GM19468 (cell line): ENCODE data around the gene FUT2.
"Not testable (repeated sequence)": the region's sequence is repeated elsewhere in the genome, so short reads cannot be mapped to it uniquely, and the experiment has no call there.

Experiments
- ATAC-seq: cut with Tn5 transposase; IDR thresholded peaks from one replicate; pipeline ENCODE4 v1.9.1; 2021; ENCODE audit warnings: mild to moderate bottlenecking, moderate library complexity, moderate number of reproducible peaks; ENCODE audit not compliant: unreplicated experiment; ENCODE audit errors: extremely low read depth

Gene FUT2

DNA sequence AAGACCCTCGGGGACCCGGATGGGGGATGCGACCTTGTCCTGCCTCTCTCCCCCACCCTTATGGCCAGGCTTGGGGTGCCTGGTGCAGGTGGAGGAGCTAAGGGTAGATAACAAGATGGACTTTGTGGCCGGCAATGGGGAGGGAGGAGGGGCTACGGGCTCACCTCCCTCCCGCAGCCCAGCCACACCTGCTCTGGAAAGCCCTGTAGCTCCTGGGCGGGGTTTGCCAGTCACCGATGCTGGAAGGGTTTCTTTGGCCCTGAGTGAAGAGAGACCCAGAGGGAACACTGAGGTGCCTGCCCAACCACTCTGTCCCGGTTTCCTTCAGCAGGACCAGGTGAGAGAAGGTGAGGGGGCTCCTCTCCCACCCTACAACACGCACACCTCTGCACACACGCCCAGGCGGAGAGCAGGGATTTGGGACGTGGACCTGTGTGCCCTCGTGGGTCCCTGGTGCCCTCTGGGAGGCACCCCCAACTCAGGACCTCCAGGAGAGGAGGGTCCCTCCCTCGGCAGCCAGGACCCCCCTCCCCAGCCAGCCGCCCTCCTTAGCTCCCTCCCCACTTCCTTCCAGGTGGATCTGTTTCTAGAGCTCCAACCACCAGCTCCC is at the start of gene FUT2:
Gene FUT2 (plus strand): TSS at position 229 of the 610 bp plus-strand sequence. CDS start 6,986 bp downstream, outside the sequence.
- no peak for ATAC-seq

DNA sequence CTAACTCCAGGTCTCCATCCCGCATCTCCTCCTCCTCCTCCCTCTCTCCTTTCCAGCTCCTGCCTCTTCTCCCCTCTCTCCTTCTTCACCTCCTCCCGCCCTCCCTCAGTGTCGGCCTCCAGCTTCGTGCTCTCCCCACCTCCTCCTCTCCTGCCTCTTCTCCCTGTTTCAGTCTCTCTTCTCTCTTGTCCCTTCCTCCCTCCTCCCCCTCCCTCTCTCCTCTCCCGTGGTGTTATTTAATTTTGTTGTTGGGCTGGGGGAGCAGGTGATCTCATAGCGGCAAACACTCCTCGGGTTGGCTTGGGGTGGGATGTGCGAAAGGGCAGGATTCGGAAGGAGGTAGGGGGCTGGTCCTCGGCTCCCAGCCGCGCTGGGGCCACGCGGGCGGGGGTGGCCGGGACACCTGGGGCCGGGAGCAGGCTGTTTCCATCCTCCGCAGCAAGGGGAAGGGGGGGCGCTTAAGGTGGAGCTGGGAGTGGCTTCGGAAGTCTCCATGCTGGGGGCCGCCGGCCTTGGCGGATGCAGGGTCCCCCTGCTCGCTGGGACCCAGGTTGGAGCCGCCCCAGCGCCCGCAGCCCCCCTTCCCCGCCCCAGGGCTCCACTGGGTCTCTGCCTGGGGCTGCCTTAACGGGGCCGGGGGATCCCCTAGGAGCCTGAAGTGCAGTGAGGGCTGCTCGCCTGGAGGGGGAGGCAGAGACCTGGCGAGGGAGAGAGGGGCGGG is 49.6 kb upstream of the FUT2 start, which contains the start of gene CA11:
Gene CA11 (minus strand): TSS at position 187 of the 721 bp plus-strand sequence. CDS start 555 bp downstream, outside the sequence.
- ATAC-seq: no peak

DNA sequence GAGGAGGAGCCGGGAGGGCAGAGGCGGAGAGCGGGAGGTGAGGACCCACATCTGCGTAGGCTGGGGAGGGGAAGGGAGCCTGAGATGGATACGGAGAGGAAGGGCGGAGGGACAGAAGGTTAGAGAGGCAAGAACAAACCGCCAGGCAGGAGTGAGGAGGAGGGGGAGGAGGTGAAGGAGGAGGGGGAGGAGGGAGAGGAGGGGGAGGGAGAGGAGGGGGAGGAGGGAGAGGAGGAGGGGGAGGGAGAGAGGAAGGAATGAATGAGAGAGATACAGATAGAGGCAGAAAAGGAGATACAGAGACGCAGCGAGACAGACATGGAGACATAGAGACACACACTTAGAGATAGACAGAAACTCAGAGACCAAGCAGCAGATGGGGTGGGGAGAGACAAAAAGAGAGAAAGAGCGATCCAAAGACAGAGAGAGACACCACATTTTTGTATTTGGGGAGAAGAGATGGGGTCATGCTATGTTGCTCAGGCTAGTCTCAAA is 49.0 kb upstream of the FUT2 start:
- ATAC-seq: no peak

DNA sequence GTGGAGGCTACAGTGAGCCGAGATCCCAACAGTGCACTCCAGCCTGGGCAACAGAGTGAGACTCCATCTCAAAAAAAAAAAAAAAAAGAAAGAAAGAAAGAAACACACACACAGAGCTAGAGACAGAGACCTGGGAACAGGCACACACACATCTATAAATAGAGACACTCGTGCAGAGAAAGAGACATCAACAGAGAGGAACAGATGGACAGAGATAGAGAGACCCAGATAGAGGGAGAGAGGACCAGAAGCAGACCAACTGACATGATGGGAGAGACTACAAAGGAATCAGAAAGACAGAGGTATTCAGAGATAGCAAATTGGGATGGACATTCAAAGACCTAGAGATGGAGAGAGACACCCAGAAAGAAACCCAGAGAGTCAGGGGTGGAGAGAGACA is 47.6 kb upstream of the FUT2 start:
- no peak for ATAC-seq

DNA sequence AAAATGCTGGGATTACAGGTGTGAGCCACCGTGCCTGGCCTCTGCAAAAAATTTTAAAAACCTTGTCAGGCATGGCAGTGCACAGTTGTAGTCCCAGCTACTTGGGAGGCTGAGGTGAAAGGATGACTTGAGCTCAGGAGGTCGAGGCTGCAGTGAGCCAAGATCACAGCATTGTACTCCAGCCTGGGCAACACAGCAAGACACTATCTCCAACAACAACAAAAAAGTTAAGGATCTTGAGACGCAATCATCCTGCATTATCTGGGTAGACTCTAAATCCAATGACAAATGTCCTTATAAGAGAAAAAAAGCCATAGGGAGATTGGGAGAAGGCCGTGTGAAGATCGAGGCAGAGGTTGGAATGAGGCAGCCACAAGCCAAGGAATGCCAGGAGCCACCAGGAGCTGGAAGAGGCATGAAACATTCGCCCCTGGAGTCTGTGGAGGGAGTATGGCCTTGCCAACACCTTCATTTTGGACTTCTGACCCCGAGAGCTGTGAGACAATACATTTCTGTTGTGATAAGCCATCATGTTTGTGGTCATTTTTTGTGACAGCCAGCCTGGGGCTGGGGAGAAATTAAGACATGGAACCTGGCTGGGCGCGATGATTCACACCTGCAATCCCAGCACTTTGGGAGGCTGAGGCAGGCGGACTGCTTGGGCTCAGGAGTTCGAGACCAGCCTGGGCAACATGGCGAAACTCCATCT is 44.6 kb upstream of the FUT2 start:
- no peak for ATAC-seq

- ATAC-seq: no peak
Observed at GRCh38 chr19:48651683-48652048, 44.1 kb upstream of the FUT2 start.

GRCh38 chr19:48654299-48655059 is 41.3 kb upstream of the FUT2 start:
- ATAC-seq: no peak

DNA sequence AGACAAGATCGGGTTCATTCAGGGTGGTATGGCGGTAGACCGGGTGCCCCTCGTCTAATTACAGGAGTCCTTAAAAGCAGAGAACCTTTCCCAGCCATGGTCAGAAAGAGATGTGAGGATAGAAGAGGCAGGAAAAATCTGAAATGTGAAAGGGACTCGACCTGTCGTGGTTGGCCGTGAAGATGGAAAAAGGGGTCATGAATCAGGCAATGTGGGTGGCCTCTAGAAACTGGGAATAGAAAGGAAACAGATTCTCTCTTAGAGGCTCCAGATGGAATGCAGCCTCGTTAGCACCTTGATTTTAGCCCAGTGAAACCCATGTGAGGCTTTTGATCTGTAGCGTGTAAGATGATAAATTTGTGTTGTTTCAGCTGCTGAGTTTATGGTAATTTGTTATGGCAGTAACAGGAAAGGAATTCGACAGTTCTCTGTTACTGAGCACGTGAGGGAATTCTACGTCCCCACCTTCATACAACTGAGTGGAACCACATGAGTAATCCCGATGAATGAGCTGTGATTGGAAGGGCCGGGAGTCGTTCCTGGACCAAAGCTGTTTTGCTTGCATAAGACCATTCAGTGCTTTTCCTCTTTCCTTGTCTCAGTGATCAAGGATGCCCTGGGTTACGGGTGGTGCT is 38.8 kb upstream of the FUT2 start:
- ATAC-seq: no peak

GRCh38 chr19:48657828-48658227 is 37.9 kb upstream of the FUT2 start:
- not testable (repeated sequence) for ATAC-seq

- ATAC-seq: no peak
Observed at GRCh38 chr19:48658483-48658882, 37.3 kb upstream of the FUT2 start.

- no peak for ATAC-seq
Observed at GRCh38 chr19:48659768-48660167, 36.0 kb upstream of the FUT2 start.

DNA sequence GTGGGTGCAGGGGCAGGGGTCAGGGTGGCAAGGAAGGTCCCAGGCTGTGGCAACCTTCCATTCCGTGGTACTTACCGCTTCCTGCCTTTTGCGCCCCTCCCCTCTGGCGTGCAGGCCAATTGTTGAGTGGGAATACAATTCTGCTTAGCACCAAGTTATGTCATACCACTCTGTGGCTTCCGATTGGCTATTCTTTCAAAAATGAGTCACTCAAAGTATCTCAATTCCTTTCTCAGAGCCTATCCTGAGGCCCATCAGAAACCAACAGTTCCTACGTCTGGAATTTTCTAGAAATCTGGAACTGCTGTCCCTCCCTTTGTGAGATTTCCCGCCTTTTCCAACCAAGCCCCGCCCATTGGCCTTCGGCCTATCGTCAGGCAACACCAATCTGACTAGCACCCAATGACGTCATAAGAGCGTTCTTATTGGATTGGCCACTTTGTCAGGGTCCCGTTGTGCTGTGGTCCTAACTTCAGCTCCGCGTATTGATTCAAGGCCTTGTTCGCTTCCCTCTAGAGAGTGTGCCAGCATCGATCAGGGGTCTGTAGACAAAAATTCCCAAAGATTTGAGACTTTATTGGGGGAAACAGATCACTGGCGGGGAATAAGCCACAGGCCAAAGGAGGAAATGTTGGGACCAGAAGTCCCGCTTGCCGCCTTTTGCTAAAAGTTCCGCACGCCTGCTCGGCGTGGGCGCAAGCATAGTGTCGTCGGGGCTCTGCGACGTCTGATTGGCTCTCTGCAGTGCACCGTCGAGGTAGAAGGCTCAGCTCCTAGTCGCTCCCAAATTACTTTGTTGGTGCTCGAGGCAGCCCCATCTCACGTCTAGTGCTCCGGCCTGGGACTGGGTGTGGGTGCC is 34.7 kb upstream of the FUT2 start:
- ATAC-seq: no peak

DNA sequence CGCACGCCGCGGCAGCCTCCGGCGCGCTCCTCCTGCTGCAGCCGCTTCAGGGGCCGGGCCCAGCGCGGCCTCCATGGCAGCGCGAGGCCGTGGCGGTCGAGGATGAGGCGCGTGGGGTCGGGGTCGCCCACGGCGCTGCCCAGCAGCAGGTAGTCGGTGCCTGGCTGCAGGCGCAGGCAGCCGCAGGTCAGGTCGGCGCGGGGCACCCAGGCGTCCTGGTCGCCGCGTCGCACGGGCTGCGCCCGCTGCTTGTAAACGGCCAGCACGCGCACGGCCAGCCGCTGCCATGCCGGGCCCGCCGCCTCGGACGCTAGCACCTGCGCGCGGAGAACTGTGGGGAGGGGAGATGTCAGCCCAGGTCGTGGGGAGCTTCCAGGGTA is 34.1 kb upstream of the FUT2 start:
- ATAC-seq: no peak

GRCh38 chr19:48663667-48664066 is 32.1 kb upstream of the FUT2 start:
- ATAC-seq: no peak

DNA sequence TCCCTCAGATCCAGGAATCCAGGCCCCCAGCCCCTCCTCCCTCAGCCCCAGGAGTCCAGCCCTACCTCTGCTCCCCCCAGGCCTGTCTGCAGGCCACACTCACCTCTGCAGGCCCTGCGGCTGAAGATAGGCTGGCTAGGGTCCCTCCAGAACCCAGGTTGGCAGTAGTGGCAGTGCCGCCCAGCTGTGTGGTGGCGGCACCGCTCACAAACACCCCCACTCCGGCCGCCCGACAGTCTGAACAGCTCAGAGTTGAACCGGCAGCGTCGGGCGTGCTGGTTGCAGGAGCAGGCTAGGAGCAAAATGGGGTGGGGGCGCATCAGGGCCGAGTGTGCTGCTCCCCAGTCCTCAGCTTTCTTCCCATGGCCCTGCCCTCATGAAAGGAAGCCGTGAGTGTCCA is 31.3 kb upstream of the FUT2 start:
- no peak for ATAC-seq

DNA sequence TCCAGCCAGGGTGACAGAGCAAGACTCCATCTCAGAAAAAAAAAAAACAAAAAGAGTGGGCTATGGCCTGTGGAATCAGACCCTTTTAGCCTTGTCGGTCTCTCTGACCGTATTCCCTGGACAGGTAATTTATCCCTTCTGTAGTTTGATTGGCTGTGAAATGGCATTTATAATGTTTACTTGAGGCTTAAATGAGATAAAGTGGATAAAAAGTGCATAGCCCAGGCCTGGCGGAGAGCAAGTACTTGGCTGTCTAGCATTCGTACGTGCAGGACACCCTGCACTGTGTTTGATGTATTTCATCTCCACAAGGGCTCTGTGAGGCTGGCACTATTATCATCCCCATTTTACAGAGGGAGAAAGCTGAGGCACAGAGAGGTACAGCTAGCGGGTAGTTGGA is 30.0 kb upstream of the FUT2 start:
- ATAC-seq: no peak

GRCh38 chr19:48668332-48668731 is 27.4 kb upstream of the FUT2 start:
- no peak for ATAC-seq

GRCh38 chr19:48668761-48669160 is 27.0 kb upstream of the FUT2 start:
- ATAC-seq: no peak
